NCI-H748 (cell line): ENCODE measurements around the gene MYBPC2.
A peak's percentile ranks its signal among the peaks of the same experiment; 100 is the strongest.

Source experiments
- DNase-seq: peaks from one replicate; lab custom pipeline; 2025; ENCODE audit not compliant: unreplicated experiment; lab: John Stamatoyannopoulos, UW

MYBPC2 gene

DNA sequence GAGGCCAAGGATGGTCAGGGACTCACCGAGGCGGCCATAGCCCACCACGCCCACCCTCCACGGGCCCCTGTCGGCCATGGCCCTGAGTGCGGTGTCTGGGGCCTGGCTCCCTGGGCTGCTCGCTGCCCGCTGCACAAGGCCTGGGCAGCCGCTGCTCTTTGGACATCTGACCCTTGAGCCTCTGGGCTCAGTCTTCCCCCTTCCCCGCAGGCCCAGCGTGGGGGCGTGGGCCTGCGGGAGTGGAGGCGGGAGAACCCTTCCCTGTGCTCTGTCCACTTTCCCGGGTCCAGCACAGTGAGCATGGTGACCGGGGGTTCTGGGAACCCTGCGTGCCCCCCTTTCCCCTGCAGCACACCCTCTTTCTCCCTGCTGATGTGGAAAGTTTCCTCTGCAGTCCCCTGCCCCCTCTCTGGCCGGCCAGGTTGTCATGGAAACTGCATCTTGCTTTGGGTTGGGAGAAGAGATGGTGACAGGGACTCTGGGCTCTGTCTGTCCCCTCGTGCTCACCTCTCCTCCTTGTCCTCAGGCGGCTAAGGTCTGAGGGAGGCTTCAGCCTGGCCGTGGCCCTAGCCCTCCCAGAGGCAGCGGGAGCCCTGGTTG, 81.2 kb downstream of the MYBPC2 start, which contains the start of gene ASPDH:
ASPDH (minus strand) TSS at position 168 of the 600 bp plus-strand sequence; CDS start at position 78, 90 bp downstream.
- no peak for DNase-seq

DNA sequence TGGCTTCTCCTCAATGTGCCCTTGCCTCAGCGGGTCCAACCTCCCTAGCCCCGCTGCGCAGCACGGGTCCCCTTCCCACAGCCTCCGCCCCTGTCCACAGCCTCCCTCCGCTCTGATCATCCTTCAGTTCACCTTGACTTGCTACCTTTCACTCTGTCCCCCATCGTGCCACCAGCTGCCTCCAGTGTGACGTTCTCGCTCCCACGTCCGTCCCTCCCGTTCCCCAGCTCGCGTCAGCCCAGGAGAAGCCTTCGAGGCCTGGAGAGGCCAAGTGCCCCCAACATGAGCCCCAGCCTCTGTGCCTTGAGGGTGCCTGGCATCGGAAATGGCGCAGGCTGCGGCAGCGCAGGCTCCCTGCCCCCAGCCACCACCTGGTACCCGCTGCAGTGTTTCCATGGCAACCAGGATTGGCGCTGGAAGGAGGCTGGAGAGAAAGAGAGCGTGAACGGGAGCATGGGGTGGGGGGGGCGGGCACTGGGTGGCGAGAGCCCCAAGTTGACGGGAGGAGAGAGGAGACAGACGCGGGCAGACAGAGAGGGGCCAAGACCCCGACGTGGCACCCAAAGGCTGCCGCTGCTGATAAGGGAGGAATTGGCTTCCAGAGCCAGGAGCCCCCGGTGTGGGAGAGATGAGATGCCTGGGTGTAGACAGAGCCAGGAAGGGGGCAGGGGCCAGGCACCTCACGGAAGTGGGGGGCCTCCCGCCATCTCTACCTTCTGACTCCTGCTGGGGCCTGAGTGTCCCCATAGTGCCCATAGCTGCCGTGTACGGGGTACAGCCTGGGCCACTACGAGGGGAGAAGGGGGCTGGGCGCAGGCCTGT, 81.9 kb downstream of the MYBPC2 start:
- DNase-seq: peak; percentile 85

DNA sequence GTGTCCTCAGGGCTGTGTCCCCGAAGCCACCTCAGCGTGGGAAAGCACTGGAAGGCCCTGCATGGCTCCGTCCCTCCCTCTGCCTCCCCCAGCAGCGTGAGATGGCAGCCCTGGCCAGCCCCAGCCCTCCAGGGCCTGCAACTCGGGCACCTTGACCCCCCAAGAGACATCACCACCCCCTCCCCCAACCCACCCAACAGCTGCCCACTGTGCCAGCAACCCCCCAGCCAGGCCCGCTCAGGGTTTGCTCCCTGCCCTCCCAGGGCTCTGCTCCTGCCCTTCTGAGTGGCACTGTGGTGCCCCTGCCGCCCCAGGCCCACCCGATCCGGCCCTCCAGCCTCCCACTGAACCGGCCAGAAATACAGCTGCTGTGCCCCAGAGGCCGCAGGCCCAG, 82.5 kb downstream of the MYBPC2 start:
- DNase-seq: no peak
